Sigmoid colon (tissue), 4 donors: Measurements from ENCODE around the gene CLTB.

Experiments used
- EP300 ChIP-seq, 4 donors: sonication (generic); formaldehyde crosslinking; IDR thresholded peaks; one replicate each; pipeline ENCODE4 v1.6.1; 2017; ENCODE audit warnings: antibody characterized with exemption in 4 of 4
- POLR2A ChIP-seq, 2 donors: fragments of 450-650 bp; IDR thresholded peaks; one replicate each; pipeline ENCODE4 v1.6.1; 2016; ENCODE audit warnings: antibody characterized with exemption in 2 of 2, mild to moderate bottlenecking in 2 of 2, moderate library complexity in 2 of 2
- POLR2AphosphoS5 ChIP-seq, 4 donors: sonication (generic); formaldehyde crosslinking; IDR thresholded peaks; one replicate each; pipeline ENCODE4 v1.6.1; 2017; ENCODE audit warnings: antibody characterized with exemption in 4 of 4
- TF ChIP-seq, protein P1 (sequence below), 4 experiments: fragments of 450-650 bp in 3 of 4; fragments of 200-600 bp in 1 of 4; IDR thresholded peaks; one replicate each; pipeline ENCODE4 v1.5.1; 2016 to 2019; ENCODE audit warnings: antibody characterized with exemption in 4 of 4, mild to moderate bottlenecking in 3 of 4, moderate library complexity in 2 of 4

DNA sequence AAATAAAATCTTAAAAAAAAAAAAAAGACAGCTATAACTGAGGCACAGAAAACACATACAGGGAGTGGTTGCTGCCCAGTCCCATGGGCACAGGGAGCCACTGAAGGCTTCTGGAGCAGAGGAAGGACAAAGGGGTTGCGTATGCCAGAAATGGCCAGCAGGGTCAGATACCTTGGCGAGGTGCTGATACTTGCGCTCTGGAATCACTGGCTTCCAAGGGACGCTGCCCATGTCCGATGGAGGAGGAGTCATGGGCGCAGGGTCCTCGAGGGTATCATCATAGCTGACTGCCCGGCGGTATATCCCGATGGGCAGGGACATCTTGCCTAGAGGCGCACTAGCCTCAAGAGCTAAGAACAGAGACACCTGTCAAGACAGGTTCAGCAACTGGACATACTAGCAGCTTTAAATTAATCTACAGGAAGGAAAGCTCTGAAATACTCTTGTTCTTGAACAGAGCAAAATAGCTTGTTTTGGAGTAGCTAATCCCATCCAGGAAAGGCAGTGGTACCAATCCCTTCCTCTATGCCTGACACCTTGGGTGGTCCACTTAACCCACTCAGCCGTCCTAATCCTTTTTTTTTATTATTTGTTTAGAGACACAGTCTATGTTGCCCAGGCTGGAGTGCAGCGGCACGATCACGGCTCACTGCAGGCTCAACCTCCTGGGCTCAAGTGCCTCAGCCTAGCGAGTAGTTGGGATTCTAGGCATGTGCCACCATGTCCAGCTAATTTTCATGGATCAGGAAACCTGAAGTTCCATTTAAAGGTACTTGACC is 60.8 kb downstream of the CLTB start:
- TF ChIP-seq POLR2AphosphoS5 (IDR thresholded peaks at IDR 0.05) (no peak), POLR2A (IDR thresholded peaks at IDR 0.05) (no peak), EP300 (IDR thresholded peaks at IDR 0.05) (no peak)
- TF ChIP-seq, protein P1, sequence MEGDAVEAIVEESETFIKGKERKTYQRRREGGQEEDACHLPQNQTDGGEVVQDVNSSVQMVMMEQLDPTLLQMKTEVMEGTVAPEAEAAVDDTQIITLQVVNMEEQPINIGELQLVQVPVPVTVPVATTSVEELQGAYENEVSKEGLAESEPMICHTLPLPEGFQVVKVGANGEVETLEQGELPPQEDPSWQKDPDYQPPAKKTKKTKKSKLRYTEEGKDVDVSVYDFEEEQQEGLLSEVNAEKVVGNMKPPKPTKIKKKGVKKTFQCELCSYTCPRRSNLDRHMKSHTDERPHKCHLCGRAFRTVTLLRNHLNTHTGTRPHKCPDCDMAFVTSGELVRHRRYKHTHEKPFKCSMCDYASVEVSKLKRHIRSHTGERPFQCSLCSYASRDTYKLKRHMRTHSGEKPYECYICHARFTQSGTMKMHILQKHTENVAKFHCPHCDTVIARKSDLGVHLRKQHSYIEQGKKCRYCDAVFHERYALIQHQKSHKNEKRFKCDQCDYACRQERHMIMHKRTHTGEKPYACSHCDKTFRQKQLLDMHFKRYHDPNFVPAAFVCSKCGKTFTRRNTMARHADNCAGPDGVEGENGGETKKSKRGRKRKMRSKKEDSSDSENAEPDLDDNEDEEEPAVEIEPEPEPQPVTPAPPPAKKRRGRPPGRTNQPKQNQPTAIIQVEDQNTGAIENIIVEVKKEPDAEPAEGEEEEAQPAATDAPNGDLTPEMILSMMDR (IDR thresholded peaks at IDR 0.05) = no peak
